ENCODE measurements around the gene PPP4R3A.

The PPP4R3A gene

DNA sequence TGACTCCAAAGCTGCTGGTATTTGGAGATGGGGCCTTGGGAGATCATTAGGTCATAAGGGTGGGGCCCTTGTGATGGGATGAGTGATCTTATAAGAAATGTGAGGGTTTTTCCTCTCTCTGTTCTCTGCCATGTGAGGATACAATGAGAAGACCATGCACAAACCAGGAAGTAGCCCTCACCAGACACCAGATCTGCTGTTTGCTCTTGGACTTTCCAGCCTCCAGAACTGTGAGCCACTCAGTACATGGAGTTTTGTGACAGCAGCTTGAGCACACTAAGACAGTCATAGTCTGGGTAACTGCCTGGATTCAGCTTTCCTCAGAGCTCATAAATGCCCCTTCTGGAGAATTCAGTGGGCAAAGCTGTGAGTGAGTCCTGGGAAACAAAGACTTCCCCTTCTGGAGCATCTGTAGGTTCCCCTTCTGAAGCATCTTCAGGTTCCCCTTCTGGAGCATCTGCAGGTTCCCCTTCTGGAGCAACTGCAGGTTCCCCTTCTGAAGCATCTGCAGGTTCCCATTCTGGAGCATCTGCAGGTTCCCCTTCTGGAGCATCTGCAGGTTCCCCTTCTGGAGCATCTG is 11.0 kb upstream of the PPP4R3A start:
- DNase-seq (ENCODE audit: low read depth, low spot score) = no peak
- no peaks in the 10 kb centered on the region for H3K27me3 ChIP-seq (ENCODE audit: control insufficient read depth, insufficient read depth, low read length)
- no peaks in the 10 kb centered on the region for H3K9me3 ChIP-seq (ENCODE audit: control insufficient read depth, insufficient read depth, low read length)
- no peaks in the 10 kb centered on the region for H3K4me1 ChIP-seq (ENCODE audit: control insufficient read depth, insufficient read depth, low read length)
- no peak overlapping the region for H3K4me3 ChIP-seq (ENCODE audit: low read length)
- H3K36me3 ChIP-seq (ENCODE audit: control insufficient read depth, insufficient read depth, low read length) = no peaks in the 10 kb centered on the region
- H3K27ac ChIP-seq (ENCODE audit: low read length) = no peak overlapping the region

DNA sequence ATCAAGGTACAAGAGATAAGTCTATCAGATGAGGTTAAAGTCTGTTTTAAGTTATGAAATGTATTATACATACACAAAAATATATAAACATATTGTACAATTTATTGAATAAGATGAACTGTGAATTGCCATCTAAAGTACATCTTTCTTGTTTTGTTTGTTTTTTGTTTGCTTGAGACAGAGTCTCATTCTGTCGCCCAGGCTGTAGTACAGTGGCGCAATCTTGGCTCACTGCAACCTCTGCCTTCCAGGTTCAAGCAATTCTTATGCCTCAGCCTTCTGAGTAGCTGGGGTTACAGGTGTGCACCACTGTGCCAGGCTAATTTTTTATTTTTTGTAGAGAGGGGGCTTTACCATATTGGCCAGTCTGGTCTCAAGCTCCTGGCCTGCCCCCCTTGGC is 10.0 kb upstream of the PPP4R3A start:
- DNase-seq (ENCODE audit: low read depth, low spot score) = no peak
- Histone ChIP-seq H3K27ac (ENCODE audit: low read length) (no peak overlapping the region), H3K4me3 (ENCODE audit: low read length) (no peak overlapping the region), H3K36me3 (ENCODE audit: control insufficient read depth, insufficient read depth, low read length) (no peaks in the 10 kb centered on the region), H3K9me3 (ENCODE audit: control insufficient read depth, insufficient read depth, low read length) (no peaks in the 10 kb centered on the region), H3K27me3 (ENCODE audit: control insufficient read depth, insufficient read depth, low read length) (no peaks in the 10 kb centered on the region), H3K4me1 (ENCODE audit: control insufficient read depth, insufficient read depth, low read length) (no peaks in the 10 kb centered on the region)
- WGBS (ENCODE audit: insufficient coverage, insufficient read length) = no CpG with 5 or more reads among the region's 2 CpGs

DNA sequence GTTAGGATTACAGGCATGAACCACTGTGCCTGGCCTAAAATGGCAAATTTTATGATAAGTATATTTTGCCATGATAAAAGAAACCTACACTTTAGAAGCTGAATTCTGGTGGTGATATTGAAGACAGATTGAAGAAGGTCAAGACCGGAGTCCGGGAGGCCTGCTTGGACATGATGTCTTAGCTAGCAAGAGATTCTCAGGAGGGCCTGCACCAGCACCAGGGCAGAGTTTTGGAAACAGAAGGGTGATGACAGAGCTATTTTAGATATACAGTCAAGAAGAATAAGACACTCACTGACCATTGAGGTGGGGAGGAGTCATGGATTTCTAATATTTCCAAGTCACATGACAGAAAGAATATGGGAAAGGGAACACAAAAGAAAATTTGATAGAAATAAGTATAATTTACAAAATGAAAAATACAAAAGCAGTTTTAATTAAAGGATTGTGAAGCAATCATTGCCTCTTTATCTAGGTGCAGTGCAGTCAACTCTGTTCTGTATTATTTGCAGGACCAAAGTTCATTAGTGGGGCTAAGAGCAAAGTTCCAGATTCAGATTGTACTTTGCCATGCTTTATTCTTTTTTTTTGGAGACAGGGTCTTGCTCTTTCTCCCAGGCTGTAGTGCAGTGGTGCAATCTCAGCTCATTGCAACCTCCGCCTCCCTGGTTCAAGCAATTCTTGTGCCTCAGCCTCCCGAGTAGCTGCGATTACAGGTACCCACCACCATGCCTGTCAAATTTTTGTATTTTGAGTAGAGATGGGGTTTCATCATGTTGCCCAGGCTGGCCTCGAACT is 9.3 kb upstream of the PPP4R3A start:
- DNase-seq (ENCODE audit: low read depth, low spot score) = no peak
- Histone ChIP-seq H3K9me3 (ENCODE audit: control insufficient read depth, insufficient read depth, low read length) (no peaks in the 10 kb centered on the region), H3K4me3 (ENCODE audit: low read length) (no peak overlapping the region), H3K36me3 (ENCODE audit: control insufficient read depth, insufficient read depth, low read length) (no peaks in the 10 kb centered on the region), H3K27me3 (ENCODE audit: control insufficient read depth, insufficient read depth, low read length) (no peaks in the 10 kb centered on the region), H3K4me1 (ENCODE audit: control insufficient read depth, insufficient read depth, low read length) (no peaks in the 10 kb centered on the region), H3K27ac (ENCODE audit: low read length) (no peak overlapping the region)
- no CpG with 5 or more reads among the region's 6 CpGs for WGBS (ENCODE audit: insufficient coverage, insufficient read length)

DNA sequence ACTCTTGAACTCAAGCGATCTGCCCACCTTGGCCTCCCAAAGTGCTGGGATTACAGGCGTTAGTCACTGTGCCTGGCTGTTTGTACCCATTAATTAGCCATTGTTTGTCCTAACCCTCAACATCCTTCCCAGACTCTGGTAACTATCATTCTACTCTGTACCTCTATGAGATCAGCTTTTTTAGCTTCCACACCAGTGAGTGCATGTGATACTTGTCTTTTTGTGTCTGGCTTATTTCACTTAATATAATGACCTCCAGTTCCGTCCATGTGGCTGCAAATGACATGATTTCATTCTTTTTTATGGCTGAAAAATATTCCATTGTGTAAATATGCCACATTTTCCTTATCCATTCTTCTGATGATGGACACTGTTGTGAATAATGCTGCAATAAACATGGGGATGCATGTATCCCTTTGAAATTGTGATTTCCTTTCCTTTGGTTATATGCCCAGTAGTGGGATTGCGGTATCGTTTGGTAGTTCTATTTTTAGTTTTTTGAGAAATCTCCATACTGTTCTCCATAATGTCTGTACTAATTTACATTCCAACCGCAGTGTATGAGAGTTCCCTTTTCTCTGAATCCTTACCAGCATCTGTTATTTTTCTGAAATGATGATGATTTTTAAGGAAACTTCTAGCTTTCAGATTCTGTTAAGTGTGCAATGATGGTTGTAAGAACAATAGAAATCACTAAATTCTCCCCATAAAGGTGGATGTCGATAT is 6.7 kb upstream of the PPP4R3A start:
- H3K27me3 ChIP-seq (ENCODE audit: control insufficient read depth, insufficient read depth, low read length) = no peaks in the 10 kb centered on the region
- no CpG with 5 or more reads among the region's 7 CpGs for WGBS (ENCODE audit: insufficient coverage, insufficient read length)
- no peaks in the 10 kb centered on the region for H3K9me3 ChIP-seq (ENCODE audit: control insufficient read depth, insufficient read depth, low read length)
- DNase-seq (ENCODE audit: low read depth, low spot score) = no peak
- H3K4me1 ChIP-seq (ENCODE audit: control insufficient read depth, insufficient read depth, low read length) = no peaks in the 10 kb centered on the region
- no peak overlapping the region for H3K27ac ChIP-seq (ENCODE audit: low read length)
- H3K36me3 ChIP-seq (ENCODE audit: control insufficient read depth, insufficient read depth, low read length) = no peaks in the 10 kb centered on the region
- no peak overlapping the region for H3K4me3 ChIP-seq (ENCODE audit: low read length)

DNA sequence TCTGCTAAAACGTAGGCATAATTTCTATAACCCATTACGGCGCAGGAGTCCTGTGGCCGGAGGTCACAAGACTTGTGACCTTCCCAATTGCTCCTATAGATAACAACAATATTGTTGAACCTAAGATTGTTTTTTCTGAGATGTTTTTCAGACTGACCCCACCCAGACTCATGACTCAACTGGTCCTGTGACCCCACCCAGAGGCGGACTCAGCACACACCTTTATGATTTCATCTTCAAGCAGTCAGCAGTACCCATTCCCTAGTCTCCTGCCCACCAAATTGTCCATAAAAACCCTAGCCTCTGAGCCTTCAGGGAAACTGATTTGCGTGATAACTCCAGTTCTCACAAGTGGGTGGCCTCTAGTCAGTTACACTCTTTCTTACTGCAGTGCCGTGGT is 5.9 kb upstream of the PPP4R3A start:
- no CpG with 5 or more reads among the region's 7 CpGs for WGBS (ENCODE audit: insufficient coverage, insufficient read length)
- no peak overlapping the region for H3K27ac ChIP-seq (ENCODE audit: low read length)
- no peaks in the 10 kb centered on the region for H3K9me3 ChIP-seq (ENCODE audit: control insufficient read depth, insufficient read depth, low read length)
- no peaks in the 10 kb centered on the region for H3K4me1 ChIP-seq (ENCODE audit: control insufficient read depth, insufficient read depth, low read length)
- no peak for DNase-seq (ENCODE audit: low read depth, low spot score)
- no peaks in the 10 kb centered on the region for H3K36me3 ChIP-seq (ENCODE audit: control insufficient read depth, insufficient read depth, low read length)
- H3K4me3 ChIP-seq (ENCODE audit: low read length) = no peak overlapping the region
- no peaks in the 10 kb centered on the region for H3K27me3 ChIP-seq (ENCODE audit: control insufficient read depth, insufficient read depth, low read length)

DNA sequence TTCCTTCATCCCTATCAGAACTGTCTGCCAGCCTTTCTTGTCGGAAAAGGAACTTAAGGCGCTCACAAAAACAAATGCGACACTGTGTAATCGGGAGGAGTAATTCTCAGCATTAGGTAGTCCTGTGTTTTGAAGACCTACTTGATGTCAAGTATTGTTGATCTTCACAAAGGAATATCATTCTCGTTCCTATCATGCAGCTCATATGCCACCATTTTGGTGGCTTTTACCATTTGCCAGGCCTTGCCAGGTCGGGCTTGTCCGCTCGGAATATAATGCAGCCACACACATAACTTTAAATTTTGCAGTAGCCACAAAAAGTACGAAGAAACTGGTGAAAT is 903 bp upstream of the PPP4R3A start:
- peak overlapping the region; percentile 89; the same call in 1 of the 2 replicates for H3K4me3 ChIP-seq (ENCODE audit: low read length)
- no peak for DNase-seq (ENCODE audit: low read depth, low spot score)
- no peaks in the 10 kb centered on the region for H3K9me3 ChIP-seq (ENCODE audit: control insufficient read depth, insufficient read depth, low read length)
- WGBS (ENCODE audit: insufficient coverage, insufficient read length) = no CpG with 5 or more reads among the region's 9 CpGs
- H3K27me3 ChIP-seq (ENCODE audit: control insufficient read depth, insufficient read depth, low read length) = no peaks in the 10 kb centered on the region
- H3K27ac ChIP-seq (ENCODE audit: low read length) = no peak overlapping the region
- H3K4me1 ChIP-seq (ENCODE audit: control insufficient read depth, insufficient read depth, low read length) = no peaks in the 10 kb centered on the region
- 0 out of 2 replicates have a peak, but pooled peaks cover 3% of the 10 kb centered on the region for H3K36me3 ChIP-seq (ENCODE audit: control insufficient read depth, insufficient read depth, low read length)

DNA sequence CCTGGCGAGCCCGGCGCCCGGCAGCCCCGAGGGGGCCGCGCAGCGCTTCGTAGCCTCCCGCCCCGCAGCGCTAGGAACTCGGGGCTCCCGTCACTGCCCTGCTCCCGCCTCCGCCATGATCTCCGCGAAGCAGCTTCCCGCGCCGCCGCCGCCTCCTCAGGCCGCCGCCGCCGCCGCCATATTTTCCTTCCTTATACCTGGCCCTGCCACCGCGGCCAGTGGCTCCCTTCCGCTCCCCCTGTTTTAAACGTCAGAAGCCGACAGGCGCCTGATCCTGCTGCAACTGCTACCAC is 286 bp downstream of the PPP4R3A start:
- no peak for DNase-seq (ENCODE audit: low read depth, low spot score)
- Histone ChIP-seq H3K27ac (ENCODE audit: low read length) (no peak overlapping the region), H3K36me3 (ENCODE audit: control insufficient read depth, insufficient read depth, low read length) (peaks cover 6% of the 10 kb centered on the region; the same call in 1 of the 2 replicates), H3K4me3 (ENCODE audit: low read length) (peak overlapping the region; percentile 89), H3K27me3 (ENCODE audit: control insufficient read depth, insufficient read depth, low read length) (no peaks in the 10 kb centered on the region), H3K4me1 (ENCODE audit: control insufficient read depth, insufficient read depth, low read length) (no peaks in the 10 kb centered on the region), H3K9me3 (ENCODE audit: control insufficient read depth, insufficient read depth, low read length) (no peaks in the 10 kb centered on the region)
- no CpG with 5 or more reads among the region's 34 CpGs for WGBS (ENCODE audit: insufficient coverage, insufficient read length)

DNA sequence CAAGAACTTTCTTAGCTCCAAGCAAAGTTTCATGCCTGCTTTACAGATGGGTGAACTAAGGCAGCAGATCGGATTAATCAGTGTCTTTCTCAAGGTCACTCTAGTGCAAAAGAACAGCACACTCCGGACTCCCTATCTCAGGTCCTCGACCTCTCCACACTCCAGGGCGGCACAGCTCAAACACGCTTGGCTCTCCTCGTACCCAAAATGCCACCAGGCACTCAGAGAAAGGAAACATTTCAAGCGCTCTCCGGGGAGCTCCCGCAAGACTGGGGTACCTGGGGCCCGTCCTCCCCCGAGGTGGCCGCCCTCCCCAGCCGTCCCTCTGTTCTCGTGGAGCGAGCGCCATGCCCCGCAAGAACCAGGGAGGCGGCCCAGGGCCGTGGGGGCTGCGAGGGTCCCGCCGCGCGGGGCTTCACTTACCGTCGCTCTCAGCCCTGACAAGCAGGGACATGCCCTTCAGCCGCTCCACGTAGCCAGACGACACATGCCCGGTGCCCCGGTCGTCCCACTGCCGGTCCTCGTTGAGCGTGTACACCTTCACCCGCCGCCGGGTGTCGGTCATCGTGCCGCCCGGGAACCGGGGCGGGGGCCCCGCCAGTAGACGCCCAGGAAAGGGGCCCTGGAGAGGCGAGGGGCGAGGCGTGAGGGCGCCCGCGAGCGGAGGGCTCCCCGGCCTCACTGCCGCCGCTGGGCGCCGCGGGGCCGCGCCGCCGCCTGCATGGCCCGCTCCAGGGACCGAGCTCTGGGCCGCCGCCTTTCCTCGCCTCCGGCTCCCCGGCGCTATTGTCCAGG is 830 bp downstream of the PPP4R3A start:
- Histone ChIP-seq H3K4me1 (ENCODE audit: control insufficient read depth, insufficient read depth, low read length) (no peaks in the 10 kb centered on the region), H3K36me3 (ENCODE audit: control insufficient read depth, insufficient read depth, low read length) (peaks cover 6% of the 10 kb centered on the region; the same call in 1 of the 2 replicates), H3K4me3 (ENCODE audit: low read length) (peak overlapping the region; percentile 89), H3K9me3 (ENCODE audit: control insufficient read depth, insufficient read depth, low read length) (no peaks in the 10 kb centered on the region), H3K27me3 (ENCODE audit: control insufficient read depth, insufficient read depth, low read length) (no peaks in the 10 kb centered on the region), H3K27ac (ENCODE audit: low read length) (no peak overlapping the region)
- no CpG with 5 or more reads among the region's 71 CpGs for WGBS (ENCODE audit: insufficient coverage, insufficient read length)
- DNase-seq (ENCODE audit: low read depth, low spot score) = no peak

DNA sequence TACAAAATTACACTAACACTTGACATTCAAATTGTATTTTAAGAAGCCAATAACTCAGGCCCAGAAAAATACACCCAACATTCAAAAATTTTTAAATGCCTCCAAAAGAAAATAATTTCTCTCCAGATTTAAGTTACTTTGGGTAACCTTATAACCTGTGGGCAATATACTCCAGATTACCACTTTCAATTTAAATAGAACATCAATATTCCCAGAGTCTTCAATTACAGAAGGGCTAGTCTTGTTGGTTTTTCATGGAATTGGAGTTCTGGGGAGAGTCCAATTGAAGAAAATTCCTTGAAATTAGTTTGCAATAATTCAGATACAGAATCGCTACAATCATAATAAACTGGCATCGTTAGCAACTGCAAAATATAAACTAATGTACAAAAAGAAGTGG is 2.0 kb downstream of the PPP4R3A start:
- no peaks in the 10 kb centered on the region for H3K9me3 ChIP-seq (ENCODE audit: control insufficient read depth, insufficient read depth, low read length)
- peaks cover 6% of the 10 kb centered on the region; the same call in 1 of the 2 replicates for H3K36me3 ChIP-seq (ENCODE audit: control insufficient read depth, insufficient read depth, low read length)
- H3K4me3 ChIP-seq (ENCODE audit: low read length) = no peak overlapping the region; the same call in 1 of the 2 replicates
- H3K27ac ChIP-seq (ENCODE audit: low read length) = no peak overlapping the region
- DNase-seq (ENCODE audit: low read depth, low spot score) = no peak
- H3K4me1 ChIP-seq (ENCODE audit: control insufficient read depth, insufficient read depth, low read length) = no peaks in the 10 kb centered on the region
- H3K27me3 ChIP-seq (ENCODE audit: control insufficient read depth, insufficient read depth, low read length) = no peaks in the 10 kb centered on the region
- no CpG with 5 or more reads among the region's 2 CpGs for WGBS (ENCODE audit: insufficient coverage, insufficient read length)

DNA sequence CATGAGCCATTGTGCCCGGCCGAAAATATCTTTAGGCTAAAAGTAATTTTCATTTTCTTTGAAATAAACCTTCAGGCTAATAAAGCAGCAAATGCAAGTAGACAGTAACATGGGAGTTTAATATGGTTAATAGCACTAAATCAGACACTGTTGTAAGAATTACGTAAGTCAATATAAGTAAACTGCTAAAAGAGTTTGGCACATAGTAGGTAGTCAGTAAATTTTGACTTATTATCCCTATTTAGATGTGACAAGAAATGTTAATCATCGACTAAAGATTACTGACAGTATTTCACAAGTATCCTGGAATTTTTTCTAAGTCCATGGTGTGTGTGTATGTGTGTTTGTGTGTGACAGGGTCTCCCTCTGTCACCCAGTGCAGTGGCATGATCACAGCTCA is 3.9 kb downstream of the PPP4R3A start:
- H3K27ac ChIP-seq (ENCODE audit: low read length) = no peak overlapping the region
- DNase-seq (ENCODE audit: low read depth, low spot score) = no peak
- H3K4me1 ChIP-seq (ENCODE audit: control insufficient read depth, insufficient read depth, low read length) = no peaks in the 10 kb centered on the region
- no peak overlapping the region for H3K4me3 ChIP-seq (ENCODE audit: low read length)
- WGBS (ENCODE audit: insufficient coverage, insufficient read length) = no CpG with 5 or more reads among the region's 4 CpGs
- peaks cover 6% of the 10 kb centered on the region; the same call in 1 of the 2 replicates for H3K36me3 ChIP-seq (ENCODE audit: control insufficient read depth, insufficient read depth, low read length)
- no peaks in the 10 kb centered on the region for H3K9me3 ChIP-seq (ENCODE audit: control insufficient read depth, insufficient read depth, low read length)
- no peaks in the 10 kb centered on the region for H3K27me3 ChIP-seq (ENCODE audit: control insufficient read depth, insufficient read depth, low read length)

Data from iPS DF 6.9 (cell line).